GM12873 (cell line): ENCODE results near the gene CTNNB1.

Experiments used
- CTCF ChIP-seq: IDR thresholded peaks from 2 replicates; pipeline ENCODE4 v1.5.1; 2012; ENCODE audit warnings: low read depth, mild to moderate bottlenecking, moderate library complexity, low read length, control low read depth; ENCODE audit not compliant: insufficient read depth; ENCODE audit errors: missing control alignments

The CTNNB1 gene

GRCh38 chr3:41199866-41200668 lies 762 bp downstream of the CTNNB1 start:
- no peak for TF ChIP-seq CTCF

GRCh38 chr3:41200669-41201021 lies 1.3 kb downstream of the CTNNB1 start:
- TF ChIP-seq CTCF: no peak

DNA sequence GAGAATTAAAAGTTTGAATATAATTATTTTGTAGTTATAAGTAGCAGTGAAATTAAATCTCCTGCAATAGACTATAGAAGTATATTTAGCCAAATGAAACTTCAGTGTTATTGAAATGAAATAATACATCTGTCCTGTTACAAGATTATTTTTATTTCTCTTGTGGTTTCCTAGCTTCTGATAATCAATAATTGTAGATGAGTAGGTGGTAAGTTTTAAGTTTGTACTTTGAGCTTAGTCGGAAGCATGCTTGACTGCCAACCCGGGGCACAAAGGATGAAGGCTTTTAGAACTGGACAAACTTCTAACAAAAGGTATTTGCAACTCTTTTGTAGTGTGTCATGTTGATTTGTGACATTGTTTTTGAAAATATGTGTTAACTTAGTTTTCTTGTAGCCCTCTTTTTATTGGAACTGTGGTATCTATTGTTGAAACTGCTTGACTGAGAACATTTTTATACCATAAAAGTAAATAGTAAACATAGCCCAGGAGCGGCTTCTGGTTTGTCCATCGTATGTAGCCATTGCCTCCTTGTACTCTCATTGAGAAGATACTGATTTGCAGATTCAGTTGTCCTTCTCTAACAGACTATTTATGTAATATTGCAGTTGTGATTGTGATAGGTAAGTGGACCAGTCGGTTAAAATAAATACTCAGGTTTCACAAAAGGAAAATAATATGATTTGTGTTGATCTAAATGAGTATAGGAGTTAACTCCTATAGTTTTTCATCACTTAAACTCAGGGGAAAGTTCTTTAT lies 2.9 kb downstream of the CTNNB1 start:
- no peak for TF ChIP-seq CTCF

- no peak for TF ChIP-seq CTCF
Measured at GRCh38 chr3:41202834-41203345, 3.6 kb downstream of the CTNNB1 start.

- TF ChIP-seq CTCF: no peak
Measured at GRCh38 chr3:41204369-41204768, 5.1 kb downstream of the CTNNB1 start.

DNA sequence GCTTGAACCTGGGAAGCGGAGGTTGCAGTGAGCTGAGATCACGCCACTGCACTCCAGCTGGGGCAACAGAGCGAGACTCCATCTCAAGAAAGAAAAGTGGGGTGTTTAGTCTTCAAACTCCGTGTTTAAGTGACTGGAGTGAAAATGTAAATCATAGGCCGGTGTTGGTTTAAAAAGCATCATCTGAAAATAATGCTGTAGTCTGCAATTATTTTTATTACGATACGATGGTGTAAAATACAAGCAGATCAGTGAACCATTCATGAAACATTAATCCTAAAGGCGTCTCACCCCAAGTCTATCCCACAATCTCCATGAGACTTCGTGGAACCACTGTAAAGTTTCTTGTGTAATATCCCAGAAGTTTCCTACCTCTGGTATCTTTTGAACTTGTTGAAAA lies 6.3 kb downstream of the CTNNB1 start:
- no peak for TF ChIP-seq CTCF

DNA sequence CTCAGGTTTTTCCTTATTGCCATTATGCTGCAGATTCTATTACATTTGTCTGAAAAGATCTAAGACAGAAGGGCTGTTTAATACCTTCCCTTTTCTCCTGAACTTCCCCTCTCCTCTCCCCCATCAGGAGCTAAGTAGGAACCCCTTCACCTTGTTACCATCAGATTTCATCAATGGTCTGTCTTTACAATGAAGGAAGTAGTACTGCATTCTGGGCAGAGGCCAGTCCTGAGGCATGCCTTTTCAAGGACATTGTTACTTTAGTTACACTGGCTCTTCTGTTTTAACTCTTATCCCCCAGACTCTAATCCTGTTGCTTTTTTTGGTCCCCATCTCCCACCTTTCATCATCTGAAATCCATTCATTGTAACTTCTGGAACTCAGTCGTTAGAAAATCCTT lies 8.1 kb downstream of the CTNNB1 start:
- no peak for TF ChIP-seq CTCF
